Nephron (organoid): Measurements from ENCODE around the gene SLC4A11.
"Not testable (repeated sequence)": the region's sequence is repeated elsewhere in the genome, so short reads cannot be mapped to it uniquely, and the experiment has no call there.

Experiments used
- H3K27ac Mint-ChIP-seq, 3 experiments: 2 replicates each; pipeline ENCODE4 v1.8.0; 2020; ENCODE audit warnings: mixed read lengths in 3 of 3, mild to moderate bottlenecking in 2 of 3, moderate library complexity in 1 of 3
- H3K27me3 Mint-ChIP-seq: 2 replicates; pipeline ENCODE4 v1.8.0; 2021; ENCODE audit warnings: low read depth, mild to moderate bottlenecking, moderate library complexity, mixed read lengths
- H3K36me3 Mint-ChIP-seq: 2 replicates; pipeline ENCODE4 v1.8.0; 2020; ENCODE audit warnings: low read depth, mixed read lengths
- H3K4me1 Mint-ChIP-seq: 2 replicates; pipeline ENCODE4 v1.8.0; 2020; ENCODE audit warnings: mixed read lengths
- H3K4me3 Mint-ChIP-seq, 3 experiments: 2 replicates each; pipeline ENCODE4 v1.8.0; 2020; ENCODE audit warnings: mild to moderate bottlenecking in 3 of 3, mixed read lengths in 3 of 3, moderate library complexity in 2 of 3
- H3K9me3 Mint-ChIP-seq: 2 replicates; pipeline ENCODE4 v1.8.0; 2020; ENCODE audit warnings: mixed read lengths
- CTCF ChIP-seq, 3 experiments: fragments of 200-600 bp; sonication (generic); IDR thresholded peaks; one replicate each; pipeline ENCODE4 v1.5.0; 2021; ENCODE audit warnings: antibody characterized with exemption in 3 of 3; ENCODE audit not compliant: unreplicated experiment in 3 of 3

Gene SLC4A11

GRCh38 chr20:3223994-3224680 is 14.9 kb downstream of the SLC4A11 start:
- Mint-ChIP-seq H3K27ac (no peak overlapping the region), H3K27me3 (no peaks in the 10 kb centered on the region), H3K4me1 (peaks cover 20% of the 10 kb centered on the region), H3K9me3 (no peaks in the 10 kb centered on the region), H3K36me3 (peaks cover 17% of the 10 kb centered on the region), H3K4me3 (no peak overlapping the region)
- no peak for TF ChIP-seq CTCF (IDR thresholded peaks at IDR 0.05; ENCODE audit: unreplicated experiment in 3 of 3)

- Mint-ChIP-seq H3K4me1 (peaks cover 20% of the 10 kb centered on the region), H3K27ac (no peak overlapping the region), H3K9me3 (no peaks in the 10 kb centered on the region), H3K27me3 (no peaks in the 10 kb centered on the region), H3K36me3 (peaks cover 17% of the 10 kb centered on the region), H3K4me3 (no peak overlapping the region)
- no peak for TF ChIP-seq CTCF (IDR thresholded peaks at IDR 0.05; ENCODE audit: unreplicated experiment in 3 of 3)
Observed at GRCh38 chr20:3223651-3223993, 15.4 kb downstream of the SLC4A11 start.

GRCh38 chr20:3222635-3223600 is 16.1 kb downstream of the SLC4A11 start:
- TF ChIP-seq CTCF (IDR thresholded peaks at IDR 0.05; ENCODE audit: unreplicated experiment in 3 of 3), result no peak
- Mint-ChIP-seq H3K27ac (peak overlapping the region in 1 of 3 experiments; percentile 51), H3K9me3 (no peaks in the 10 kb centered on the region), H3K27me3 (no peaks in the 10 kb centered on the region), H3K4me1 (peaks cover 20% of the 10 kb centered on the region), H3K4me3 (no peak overlapping the region), H3K36me3 (peaks cover 17% of the 10 kb centered on the region)

- Mint-ChIP-seq H3K36me3 (peaks cover 17% of the 10 kb centered on the region), H3K4me3 (no peak overlapping the region), H3K4me1 (peaks cover 19% of the 10 kb centered on the region), H3K27me3 (no peaks in the 10 kb centered on the region), H3K27ac (no peak overlapping the region), H3K9me3 (no peaks in the 10 kb centered on the region)
- no peak for TF ChIP-seq CTCF (IDR thresholded peaks at IDR 0.05; ENCODE audit: unreplicated experiment in 3 of 3)
Observed at GRCh38 chr20:3221398-3222226, 17.4 kb downstream of the SLC4A11 start.

- Mint-ChIP-seq H3K36me3 (peaks cover 22% of the 10 kb centered on the region), H3K27ac (no peak overlapping the region), H3K9me3 (no peaks in the 10 kb centered on the region), H3K4me3 (no peak overlapping the region), H3K4me1 (peaks cover 9% of the 10 kb centered on the region), H3K27me3 (no peaks in the 10 kb centered on the region)
- TF ChIP-seq CTCF (IDR thresholded peaks at IDR 0.05; ENCODE audit: unreplicated experiment in 3 of 3), result peak; percentile 84 to 88 (median 85)
Observed at GRCh38 chr20:3218307-3218988, 20.5 kb downstream of the SLC4A11 start.

GRCh38 chr20:3215359-3215917 is 23.6 kb downstream of the SLC4A11 start:
- not testable (repeated sequence) for H3K27me3 Mint-ChIP-seq, H3K4me1 Mint-ChIP-seq, H3K27ac Mint-ChIP-seq, H3K4me3 Mint-ChIP-seq, H3K9me3 Mint-ChIP-seq
- H3K36me3 Mint-ChIP-seq, result peaks cover 15% of the 10 kb centered on the region
